Measurements from ENCODE around the gene PCSK9.

GRCh38 chr1:55084257-55084656 lies 44.9 kb downstream of the PCSK9 start:
- TF ChIP-seq NFIC (IDR thresholded peaks at IDR 0.05) = no peak
- TF ChIP-seq EP300 (IDR thresholded peaks at IDR 0.05; ENCODE audit: borderline replicate concordance) = no peak
- TF ChIP-seq, protein P1, sequence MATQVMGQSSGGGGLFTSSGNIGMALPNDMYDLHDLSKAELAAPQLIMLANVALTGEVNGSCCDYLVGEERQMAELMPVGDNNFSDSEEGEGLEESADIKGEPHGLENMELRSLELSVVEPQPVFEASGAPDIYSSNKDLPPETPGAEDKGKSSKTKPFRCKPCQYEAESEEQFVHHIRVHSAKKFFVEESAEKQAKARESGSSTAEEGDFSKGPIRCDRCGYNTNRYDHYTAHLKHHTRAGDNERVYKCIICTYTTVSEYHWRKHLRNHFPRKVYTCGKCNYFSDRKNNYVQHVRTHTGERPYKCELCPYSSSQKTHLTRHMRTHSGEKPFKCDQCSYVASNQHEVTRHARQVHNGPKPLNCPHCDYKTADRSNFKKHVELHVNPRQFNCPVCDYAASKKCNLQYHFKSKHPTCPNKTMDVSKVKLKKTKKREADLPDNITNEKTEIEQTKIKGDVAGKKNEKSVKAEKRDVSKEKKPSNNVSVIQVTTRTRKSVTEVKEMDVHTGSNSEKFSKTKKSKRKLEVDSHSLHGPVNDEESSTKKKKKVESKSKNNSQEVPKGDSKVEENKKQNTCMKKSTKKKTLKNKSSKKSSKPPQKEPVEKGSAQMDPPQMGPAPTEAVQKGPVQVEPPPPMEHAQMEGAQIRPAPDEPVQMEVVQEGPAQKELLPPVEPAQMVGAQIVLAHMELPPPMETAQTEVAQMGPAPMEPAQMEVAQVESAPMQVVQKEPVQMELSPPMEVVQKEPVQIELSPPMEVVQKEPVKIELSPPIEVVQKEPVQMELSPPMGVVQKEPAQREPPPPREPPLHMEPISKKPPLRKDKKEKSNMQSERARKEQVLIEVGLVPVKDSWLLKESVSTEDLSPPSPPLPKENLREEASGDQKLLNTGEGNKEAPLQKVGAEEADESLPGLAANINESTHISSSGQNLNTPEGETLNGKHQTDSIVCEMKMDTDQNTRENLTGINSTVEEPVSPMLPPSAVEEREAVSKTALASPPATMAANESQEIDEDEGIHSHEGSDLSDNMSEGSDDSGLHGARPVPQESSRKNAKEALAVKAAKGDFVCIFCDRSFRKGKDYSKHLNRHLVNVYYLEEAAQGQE (IDR thresholded peaks at IDR 0.05; ENCODE audit: low read depth) = no peak
- no peak for TF ChIP-seq RAD21 (IDR thresholded peaks at IDR 0.05; ENCODE audit: low read depth)
- TF ChIP-seq ZBTB7A (IDR thresholded peaks at IDR 0.05; ENCODE audit: low read depth) = no peak
- no peak for TF ChIP-seq CEBPB (IDR thresholded peaks at IDR 0.05)
- TF ChIP-seq CREB1 (IDR thresholded peaks at IDR 0.05; ENCODE audit: low read depth) = no peak
- no peak for TF ChIP-seq TAF1 (IDR thresholded peaks at IDR 0.05; ENCODE audit: low read depth)
- TF ChIP-seq YY1 (IDR thresholded peaks at IDR 0.05; ENCODE audit: low read depth) = no peak
- TF ChIP-seq, protein P2, sequence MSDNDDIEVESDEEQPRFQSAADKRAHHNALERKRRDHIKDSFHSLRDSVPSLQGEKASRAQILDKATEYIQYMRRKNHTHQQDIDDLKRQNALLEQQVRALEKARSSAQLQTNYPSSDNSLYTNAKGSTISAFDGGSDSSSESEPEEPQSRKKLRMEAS (IDR thresholded peaks at IDR 0.05) = no peak
- TF ChIP-seq EGR1 (IDR thresholded peaks at IDR 0.05) = no peak
